Adrenal gland (tissue), 5 donors: ENCODE data around the gene KCNIP3.

Experiments used
- POLR2A ChIP-seq, 2 donors: fragments of 450-650 bp; IDR thresholded peaks; one replicate each; pipeline ENCODE4 v1.6.1; 2017; ENCODE audit warnings: antibody characterized with exemption in 2 of 2, mild to moderate bottlenecking in 2 of 2, moderate library complexity in 1 of 2
- TF ChIP-seq, protein P1 (sequence below), 6 experiments: fragments of 450-650 bp in 4 of 6; fragments of 200-600 bp in 2 of 6; sonication (generic) in 1 of 6; IDR thresholded peaks; 1 replicate in 5 of 6; 2 replicates in 1 of 6; pipeline versions ENCODE4 v1.5.1 to v1.8.0; 2016 to 2021; ENCODE audit warnings: antibody characterized with exemption in 6 of 6, mild to moderate bottlenecking in 2 of 6, moderate library complexity in 1 of 6
- donor health status: DM: no; HTN: no; CAD: no.

DNA sequence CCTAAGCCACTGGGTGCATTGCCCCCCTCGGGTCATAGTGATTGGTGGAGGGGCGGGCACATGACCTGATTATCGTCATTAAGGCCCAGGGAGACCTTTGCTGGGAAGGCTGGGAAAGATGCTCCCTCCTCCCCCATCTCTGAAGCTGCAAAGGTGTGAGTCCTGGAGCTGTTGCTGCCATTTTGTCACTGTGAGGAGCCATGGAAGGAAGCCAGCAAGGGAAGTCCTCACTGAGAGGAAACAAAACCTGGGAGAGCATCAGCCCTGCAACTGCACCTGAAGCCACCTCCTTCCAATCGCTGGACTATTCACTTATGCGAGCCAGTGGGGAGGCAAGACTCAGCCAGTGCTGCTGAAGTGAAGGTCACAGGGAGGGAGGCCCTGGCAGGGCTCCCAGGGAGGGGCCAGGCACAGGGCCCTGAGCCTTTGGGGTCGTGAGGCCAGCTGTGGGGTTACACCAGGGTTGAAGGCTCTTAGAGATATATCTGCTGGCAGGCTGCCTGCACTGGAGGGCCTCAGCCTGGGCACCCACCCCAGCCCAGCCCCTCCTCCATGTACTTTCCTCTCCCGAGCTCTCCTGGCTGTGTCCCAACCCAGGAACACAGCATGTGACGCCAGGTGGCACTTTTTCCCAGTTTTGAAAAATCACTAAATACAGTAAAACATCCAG is 94.6 kb downstream of the KCNIP3 start:
- TF ChIP-seq, protein P1, sequence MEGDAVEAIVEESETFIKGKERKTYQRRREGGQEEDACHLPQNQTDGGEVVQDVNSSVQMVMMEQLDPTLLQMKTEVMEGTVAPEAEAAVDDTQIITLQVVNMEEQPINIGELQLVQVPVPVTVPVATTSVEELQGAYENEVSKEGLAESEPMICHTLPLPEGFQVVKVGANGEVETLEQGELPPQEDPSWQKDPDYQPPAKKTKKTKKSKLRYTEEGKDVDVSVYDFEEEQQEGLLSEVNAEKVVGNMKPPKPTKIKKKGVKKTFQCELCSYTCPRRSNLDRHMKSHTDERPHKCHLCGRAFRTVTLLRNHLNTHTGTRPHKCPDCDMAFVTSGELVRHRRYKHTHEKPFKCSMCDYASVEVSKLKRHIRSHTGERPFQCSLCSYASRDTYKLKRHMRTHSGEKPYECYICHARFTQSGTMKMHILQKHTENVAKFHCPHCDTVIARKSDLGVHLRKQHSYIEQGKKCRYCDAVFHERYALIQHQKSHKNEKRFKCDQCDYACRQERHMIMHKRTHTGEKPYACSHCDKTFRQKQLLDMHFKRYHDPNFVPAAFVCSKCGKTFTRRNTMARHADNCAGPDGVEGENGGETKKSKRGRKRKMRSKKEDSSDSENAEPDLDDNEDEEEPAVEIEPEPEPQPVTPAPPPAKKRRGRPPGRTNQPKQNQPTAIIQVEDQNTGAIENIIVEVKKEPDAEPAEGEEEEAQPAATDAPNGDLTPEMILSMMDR (IDR thresholded peaks at IDR 0.05), result no peak
- no peak for TF ChIP-seq POLR2A (IDR thresholded peaks at IDR 0.05)
